22Rv1 (cell line): ENCODE measurements around the gene NDUFAF3.

Experiments
- CTCF ChIP-seq: fragments of 450-650 bp; IDR thresholded peaks from 2 replicates; pipeline ENCODE4 v1.5.1; 2017; ENCODE audit warnings: mild to moderate bottlenecking
- ZFX ChIP-seq: fragments of 450-650 bp; IDR thresholded peaks from 2 replicates; pipeline ENCODE4 v1.6.1; 2017; ENCODE audit warnings: antibody characterized with exemption, borderline replicate concordance

GRCh38 chr3:48983096-48983495 is 38.8 kb upstream of the NDUFAF3 start:
- TF ChIP-seq CTCF (no peak), ZFX (no peak)
